NCI-H1092 treated with DMSO at 0.1 percent for 48 hours (cell line): ENCODE results near the gene TRIM17.

Experiments used
- DNase-seq: peaks from one replicate; lab custom pipeline; 2025; lab: John Stamatoyannopoulos, UW

Gene TRIM17

DNA sequence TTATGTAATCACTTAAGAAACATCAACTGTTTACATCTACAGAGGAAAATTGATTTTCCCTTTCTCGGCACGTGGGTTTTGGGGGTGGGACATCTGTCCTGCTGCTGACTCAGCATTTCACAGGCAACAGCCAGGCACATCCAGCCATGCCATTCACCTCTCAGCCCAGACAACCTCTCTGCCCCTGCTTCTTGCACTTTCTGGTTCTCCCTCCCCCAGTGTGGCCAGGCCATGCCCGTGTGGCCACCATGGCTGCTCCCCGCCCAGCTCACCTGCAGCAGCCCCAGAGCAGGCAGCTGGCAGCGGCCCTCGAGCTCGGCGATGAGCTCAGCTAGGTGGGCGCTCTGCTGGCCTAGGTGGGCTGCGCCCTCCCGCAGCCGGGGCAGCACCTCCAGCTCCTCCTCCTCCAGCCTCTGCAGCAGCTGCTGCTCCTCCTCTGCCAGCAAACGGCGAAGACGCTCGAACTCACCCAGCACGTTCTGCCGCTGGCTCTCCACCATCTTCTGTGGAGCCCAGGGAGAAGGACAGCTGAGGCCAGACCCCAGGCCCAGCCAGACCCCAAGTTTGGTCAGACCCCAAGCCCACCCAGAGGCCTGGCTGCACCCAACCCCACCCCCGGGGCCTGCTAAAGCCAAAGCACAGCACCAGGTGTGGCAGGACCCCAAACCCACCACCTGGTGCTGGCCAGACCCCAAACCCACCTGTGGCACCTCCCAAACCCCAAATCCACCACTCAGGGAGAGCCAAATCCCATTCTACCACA lies 15.8 kb downstream of the TRIM17 start:
- no peak for DNase-seq

DNA sequence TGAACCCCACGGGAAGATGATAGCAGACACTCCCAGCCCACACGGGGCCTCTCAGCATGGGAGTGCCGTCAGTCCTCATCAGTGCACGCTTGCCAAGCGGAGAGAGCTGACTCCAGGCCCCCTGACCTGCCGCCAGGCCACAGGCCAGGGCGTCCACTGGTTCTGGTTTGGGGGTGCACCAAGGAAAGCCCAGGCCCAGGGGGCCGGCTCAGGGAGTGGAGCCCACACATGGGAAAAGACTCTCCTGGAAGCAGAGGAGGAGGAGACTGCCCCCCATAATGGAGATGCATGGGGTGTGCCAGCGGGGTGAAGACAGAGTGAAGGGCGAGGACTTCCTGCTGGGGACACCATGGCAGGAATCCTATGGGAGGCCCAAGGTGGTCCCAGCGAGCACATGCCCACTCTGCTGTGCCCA lies 16.4 kb downstream of the TRIM17 start:
- no peak for DNase-seq

DNA sequence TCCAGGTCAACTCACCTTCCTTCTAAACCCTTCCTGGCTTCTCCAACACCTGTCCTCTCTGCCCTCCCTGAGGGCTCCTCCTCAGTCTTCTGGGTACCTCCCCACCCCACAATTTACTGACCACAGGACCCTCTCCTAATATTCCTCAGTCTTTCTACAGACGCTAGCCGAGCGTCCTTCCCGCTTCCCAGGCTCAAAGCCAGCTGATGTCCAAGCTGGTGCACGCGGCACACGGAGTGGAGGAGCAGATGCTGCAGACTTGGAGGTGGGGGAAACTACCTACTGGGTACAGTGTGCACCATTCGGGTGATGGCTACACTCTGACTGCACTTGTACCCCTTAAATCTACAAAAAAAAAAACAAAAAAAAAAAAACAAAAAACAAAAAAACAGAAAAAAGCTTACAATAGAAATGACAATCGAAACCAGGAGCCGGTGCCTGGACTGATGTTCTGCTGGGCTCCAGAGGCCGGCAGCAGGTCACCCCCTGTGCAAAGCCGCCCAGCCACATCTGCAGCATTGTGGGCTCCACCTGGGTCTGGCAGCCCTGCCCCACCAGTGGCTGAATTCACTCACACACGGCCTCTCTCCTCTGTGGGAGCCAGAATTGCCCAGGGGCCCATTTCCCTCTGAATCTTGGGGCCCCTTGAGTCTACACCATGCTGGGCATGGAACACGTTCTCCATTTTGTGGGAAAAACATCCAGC lies 17.0 kb downstream of the TRIM17 start:
- no peak for DNase-seq

DNA sequence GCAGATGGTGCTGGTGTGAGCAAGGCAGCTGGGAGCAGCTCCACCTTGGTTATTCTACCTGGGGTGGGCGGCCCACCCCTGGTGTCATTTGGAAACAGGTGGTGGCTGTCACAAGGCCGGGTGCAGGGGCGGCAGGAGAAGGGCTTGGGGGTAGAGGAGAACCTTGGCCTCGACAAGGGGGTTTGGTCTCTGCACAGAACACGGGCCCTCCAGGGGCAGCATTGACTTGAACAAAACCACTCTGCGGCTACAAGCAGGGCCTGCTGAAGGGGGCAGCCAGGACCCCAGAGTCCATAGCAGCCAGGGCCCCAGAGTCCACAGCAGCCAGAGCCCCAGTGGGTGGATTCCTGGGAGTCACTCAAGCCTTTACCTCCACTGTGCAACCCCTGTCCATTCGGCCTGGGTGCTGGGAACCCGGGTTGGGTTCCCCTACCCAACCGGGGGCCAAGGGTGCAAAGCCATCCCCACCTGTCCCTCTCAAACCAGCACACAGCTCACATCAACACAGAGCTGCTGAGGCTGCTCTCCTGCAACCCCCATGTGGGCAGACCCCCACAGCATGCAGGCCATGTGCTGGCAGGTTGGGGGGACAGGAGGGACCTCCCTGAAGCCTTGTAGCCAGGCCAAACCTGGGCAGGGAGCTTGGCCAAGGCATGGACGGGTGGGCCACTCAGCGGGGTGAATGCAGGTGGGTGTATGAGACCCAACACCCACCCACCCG lies 17.8 kb downstream of the TRIM17 start:
- DNase-seq = no peak

DNA sequence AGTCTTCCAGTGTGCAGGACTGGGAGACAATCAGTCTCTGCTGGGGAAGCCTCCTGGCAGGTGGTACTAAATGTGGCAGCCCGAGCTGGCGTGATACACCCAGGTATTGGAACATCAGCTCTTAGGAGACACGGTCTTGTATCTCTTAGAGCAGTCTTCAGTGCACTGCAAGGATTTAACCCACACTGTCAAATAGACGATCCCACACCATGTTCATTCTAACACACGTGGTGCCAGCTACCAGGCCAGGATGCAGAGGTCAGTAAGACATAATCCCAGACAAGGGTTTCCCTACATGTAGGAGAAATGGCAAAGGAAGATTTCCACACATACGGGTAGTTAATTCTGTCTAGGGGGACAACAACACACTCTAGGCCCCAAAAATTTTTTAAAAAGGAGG lies 18.7 kb downstream of the TRIM17 start:
- DNase-seq = no peak

DNA sequence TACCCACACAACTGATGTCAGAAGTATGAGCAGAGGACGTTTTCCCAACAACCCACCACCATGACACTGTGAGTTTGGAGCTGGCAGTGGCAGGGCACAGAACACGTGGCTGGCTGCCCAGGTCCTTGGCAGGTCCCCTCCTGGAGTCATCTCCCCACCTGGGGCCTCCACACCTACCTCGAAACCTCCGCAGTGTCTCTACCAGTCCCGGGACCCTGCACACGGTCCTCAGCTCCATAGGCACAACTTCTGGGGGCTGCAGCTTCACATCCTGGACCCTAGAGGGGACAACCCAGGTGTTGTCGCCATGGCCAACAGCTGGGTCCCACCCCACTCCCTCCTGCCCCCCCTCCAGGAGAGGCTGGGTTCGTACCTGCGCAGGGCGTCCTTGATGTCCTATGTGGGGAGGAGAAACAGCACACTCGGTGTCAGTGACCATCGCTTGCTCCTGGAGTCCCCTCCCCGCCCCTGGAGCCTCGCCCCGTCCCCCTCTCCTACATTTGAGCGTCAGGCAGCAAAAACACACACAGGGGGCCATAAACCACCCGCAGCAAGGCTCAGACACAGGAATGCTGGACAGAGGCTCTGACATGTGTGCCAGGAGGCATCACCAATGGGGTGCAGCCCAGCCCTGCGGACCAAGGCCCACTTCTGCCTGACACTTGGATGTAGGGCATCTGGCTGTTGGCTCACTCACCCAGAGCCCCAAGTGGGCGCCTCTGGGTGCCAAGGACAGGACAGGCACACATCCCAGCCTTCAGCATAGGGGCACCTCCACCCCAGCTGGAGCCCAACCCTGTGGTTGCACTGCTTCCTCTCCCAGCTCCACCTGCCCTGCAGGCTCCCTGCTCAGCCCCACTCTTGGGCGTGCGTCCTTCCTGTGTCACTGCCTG lies 19.6 kb downstream of the TRIM17 start:
- no peak for DNase-seq

DNA sequence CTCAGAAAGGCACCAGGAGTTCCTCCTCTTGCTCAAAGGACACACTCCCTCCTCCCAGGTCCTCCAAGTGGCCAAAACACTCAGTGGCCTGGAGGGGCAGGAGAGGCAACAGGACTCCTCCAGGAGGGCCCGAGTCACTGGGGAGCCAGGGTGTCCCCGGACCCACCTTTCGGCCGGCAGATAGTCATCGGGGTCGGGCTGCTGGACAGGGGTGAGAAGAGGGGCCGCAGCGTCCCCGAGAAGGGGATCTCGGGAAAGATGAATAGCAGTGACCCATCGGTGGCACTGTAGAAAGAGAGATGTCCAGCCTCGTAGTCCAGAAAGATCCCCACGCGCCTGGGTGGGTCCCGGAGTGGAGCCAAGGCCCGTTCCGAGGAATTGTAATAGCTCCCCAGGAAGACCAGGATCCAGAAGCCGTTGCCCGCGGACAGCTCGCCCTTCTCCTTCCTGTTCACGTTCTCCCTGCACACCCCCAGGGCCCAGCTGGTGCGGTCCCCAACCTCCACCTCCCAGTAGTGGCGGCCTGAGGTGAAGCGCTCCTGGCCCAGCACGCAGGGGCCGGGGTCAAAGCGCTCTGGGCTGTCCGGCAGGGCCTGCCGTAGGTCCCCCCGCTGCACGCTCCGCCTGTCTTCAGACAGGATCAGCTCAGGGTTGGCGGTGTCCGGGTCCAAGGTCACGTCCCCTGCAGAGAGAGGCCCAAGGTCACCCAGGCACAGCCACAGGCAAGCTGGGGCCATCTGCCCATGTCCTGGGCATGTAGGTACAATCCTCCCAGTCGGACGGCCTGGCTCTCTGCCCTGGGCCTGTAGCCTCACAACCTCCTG lies 21.9 kb downstream of the TRIM17 start:
- DNase-seq = no peak

DNA sequence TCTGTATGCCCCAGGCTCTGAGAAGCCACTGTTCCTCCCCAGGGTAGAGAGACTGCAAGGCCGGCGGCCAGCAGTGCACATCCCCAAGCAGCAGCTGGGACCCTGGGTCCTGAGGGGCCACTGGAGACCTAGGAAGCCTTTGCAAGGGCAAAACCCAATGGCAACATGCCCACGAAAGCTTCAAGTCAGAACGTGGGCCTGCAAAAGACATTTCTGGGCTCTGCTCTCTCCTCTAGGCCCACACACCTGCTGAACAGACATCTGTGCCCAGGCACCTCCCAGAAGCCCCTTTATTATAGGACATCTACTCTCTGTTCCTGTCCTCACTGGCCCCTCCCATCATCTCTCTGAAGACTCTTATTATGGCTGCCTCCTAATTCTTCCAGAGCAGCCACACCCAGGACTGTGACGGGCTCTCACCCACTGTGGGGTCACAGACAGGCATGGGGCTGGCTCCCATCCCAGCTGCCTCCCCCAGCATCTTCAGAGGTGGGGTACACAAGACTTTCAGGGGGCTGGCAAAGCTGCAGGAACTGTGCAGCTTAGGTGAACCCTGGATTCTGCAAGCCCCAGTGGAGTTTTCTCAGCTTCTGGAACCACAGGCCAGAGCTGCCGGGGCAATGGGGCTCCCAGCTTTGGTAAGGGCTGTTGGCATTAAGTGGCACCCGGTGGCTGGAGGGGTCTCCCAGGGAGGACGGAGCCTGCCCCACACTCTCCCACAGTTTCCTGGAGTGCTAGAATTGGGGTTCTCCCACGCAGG lies 22.7 kb downstream of the TRIM17 start:
- no peak for DNase-seq

DNA sequence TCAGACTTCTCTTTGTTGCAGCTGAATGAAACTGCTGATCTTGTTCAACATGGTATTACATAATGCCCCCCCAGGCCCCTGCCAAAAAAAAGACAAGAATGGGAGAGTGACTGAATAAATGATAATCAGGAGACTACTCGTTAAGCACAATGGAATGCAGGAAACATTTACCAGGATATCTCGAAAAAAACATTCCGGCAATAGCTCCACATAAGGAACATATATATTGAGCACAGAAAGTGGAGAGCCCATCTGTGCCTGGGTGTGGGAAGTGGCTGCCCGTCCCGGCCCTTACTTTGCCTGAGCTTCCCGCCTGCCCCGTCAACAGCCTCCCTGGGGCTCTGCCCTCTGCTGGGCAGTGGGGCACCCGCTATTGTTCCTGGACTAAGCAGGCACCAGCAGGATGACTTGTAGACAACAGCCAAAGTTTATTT lies 23.4 kb downstream of the TRIM17 start:
- no peak for DNase-seq

DNA sequence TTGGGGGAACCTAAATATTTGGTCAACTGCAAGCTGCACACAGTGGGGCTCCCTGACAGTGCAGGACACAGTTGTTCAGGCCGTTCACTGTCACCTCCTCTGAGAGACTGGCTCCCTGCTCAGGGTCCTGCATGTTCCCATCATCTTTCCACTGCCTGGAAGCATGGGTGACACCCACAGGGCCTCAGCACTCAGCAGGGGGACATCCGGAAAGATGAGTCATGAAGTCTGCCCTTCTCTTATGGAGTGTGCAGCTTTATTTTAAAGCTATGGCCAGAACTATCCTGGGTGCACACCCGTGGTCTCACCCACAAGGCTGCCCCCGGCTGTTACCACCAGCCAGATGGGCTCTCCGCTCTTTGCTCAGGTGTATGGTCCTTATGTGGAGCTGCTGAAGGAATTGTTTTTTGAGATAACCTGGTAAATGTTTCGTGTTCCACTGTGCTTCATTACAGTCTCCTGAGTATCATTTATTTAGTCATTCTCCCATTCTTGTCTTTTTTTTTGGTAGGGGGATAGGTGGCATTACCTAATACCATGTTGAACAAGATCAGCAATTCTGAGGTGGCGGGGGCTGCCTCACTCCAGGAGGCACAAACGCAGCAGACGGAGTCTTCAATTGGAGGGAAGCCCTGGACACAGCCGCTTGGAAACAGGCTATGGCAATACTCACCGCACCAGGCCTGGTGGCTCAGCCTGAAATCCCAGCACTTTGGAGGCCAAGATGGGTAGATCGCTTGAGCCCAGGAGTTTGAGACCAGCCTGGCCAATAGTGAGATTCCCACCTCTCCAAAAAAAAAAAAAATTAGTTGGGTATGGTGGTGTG lies 24.3 kb downstream of the TRIM17 start:
- DNase-seq = no peak

DNA sequence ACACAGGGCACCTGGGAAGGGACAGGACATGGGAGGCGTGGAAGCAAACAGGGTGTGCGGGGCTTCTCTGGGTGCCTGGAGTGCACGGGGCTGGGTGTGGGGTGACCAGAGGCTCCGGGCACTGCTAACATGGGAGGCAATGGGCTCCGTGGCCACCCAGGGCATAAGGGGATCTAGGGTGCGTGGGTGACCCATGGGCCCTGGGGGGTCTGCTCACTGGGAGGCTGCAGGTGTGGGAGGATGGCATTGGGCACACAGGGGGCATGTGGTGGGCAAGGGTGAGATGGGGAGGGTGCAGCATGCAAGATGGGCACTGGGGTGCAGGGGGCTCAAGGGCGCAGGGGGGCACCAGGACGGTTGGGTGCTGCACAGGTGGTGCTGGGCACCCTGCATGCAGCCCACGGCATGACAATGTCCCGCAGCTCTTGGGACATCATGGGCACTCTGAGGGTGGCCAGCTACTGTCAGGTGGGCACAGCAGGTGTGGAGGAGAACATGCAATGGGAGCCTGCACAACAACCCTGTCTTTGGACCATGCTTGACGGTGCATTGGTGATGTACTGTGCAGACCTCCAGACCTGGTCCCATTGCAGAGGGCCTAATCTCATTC lies 25.1 kb downstream of the TRIM17 start:
- no peak for DNase-seq

DNA sequence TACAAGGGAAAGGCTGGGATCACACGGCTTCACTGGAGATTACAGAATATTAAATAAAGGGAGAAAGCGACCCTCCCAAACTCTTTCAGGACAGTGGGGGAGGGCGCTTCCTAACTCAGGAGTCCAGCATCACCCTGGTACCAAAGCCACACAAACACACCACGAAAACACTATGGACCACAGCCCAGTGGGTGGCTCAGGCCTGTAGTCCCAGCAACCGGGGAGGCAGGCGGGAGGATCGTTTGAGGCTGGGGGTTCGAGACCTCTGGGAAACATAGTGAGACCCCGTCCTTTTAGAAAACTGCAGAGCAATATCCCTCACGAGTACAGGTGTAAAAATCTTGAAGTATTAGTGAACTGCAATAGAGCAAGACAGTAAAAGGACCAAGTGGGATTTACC lies 26.0 kb downstream of the TRIM17 start:
- DNase-seq = no peak

DNA sequence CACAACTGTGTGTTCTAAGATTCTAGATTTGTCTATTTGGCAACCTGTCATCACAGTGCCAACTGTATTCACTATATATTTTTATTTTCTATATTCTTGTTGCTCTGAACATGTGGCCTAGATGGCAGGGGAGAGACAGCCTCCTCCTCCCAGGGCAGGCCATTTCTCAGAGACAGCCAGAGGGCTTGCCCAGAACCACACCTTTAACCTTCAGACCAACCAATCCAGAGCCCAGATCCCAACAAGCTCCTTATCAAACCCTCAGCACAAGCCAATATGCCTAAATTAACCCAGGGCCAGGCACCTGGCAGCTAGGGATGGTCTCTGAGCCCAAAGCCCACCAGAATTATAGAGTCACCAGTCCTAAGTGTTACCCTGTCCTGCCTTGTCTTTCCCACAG lies 29.3 kb downstream of the TRIM17 start:
- no peak for DNase-seq

DNA sequence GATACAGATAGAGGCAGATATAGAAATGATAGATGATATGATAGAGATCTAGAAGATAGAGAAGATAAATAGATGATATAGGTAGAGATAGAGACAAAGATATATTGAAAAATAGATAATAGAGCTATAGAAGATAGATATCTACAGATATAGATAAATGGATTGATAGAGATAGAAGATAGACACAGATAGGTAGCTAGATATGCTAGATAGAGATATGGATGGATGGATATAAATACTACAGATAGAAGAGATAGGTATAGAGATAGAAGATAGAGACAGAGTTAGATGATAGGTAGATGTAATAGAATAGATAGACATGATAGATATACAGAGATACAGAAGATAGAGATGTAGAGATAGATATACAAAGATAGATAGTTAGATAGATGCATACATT lies 31.4 kb downstream of the TRIM17 start:
- no peak for DNase-seq

DNA sequence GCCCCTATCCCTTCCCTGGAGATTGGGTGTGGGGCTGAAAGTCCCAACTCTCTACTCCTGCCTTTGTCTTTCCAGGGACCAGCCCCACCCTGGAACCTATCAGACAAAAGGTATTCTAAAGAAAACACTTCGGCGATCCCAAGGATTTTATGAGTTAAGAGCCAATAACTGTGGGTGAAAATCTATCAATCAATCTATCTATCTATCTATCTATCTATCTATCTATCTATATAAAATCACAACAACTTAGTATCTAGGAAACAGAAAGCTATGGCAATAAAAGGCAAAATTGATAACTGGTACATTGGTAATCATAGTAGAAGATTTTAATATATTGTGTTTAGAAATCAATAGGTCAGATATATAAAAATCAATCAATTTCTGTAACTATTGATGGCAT lies 32.9 kb downstream of the TRIM17 start:
- no peak for DNase-seq

DNA sequence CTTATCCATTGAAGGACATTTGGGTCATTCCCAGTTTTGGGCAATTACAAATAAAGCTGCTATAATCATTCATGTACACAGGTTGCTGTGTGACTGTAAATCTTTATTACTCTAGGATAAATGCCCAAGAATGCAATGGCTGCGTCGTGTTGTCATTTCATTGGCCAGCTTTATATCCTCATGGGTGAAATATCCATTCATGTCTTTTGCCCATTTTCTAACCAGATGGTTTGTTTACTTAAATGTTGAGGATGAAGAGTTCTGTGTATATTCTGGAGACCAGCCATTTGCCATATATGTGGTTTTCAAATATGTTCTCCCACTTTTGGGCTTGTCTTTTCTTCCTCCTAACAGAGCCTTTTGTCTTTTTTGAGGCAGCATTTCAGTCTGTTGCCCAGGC lies 35.3 kb downstream of the TRIM17 start:
- DNase-seq = peak; percentile 15

DNA sequence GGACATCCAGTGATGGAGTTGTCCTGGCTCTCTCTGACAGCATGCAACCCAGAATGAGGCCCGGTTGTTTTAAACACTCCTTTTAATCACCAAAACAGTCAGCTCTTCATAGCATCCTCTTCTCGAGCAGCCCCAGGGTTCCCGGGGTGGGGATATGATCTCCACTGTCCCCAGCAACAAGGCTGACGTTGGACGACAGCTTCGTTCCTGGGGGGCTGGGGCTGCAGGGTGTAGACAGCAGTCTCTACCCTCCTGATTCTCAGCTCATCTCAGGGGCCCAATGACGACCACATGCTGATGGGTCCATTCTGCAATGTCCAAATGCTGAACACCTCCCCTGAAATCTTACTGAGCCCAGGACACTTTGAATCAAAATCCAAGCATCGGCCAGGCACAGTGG lies 37.0 kb downstream of the TRIM17 start:
- no peak for DNase-seq

DNA sequence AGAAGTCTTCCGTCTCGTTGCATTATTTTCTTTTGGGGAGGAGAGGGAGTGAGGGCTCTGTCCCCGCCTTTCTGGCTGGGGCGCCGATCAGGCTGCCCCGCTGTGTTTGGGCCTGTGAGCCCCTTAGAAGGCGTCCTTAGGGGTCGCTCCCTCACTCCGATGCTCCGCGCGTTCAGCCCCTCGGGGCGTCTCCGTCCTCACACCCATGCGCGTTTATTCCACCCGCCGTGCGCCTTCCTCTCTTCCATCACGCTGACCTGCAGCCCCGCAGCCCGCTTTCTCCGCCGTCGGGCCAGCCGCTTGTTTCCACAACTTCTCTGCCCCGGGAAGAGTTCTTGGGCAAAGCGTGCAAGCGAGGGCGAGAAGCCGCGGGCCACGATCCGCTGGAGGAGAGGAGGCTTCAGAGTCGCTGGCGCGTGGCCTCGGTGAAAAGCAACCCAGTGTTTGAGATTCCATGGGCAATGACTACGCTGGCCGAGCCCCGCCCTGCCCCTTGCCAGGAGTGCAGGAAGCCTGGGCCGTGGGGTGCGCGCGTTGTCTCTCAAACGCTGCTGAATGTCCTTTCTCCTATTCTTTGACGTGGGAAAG lies 37.7 kb downstream of the TRIM17 start:
- DNase-seq = no peak
